EL (cell line): ENCODE results near the gene CLTA.

Experiments
- DNase-seq: peaks from one replicate; pipeline ENCODE4 v3.0.0-alpha.2; 2016

Gene CLTA

DNA sequence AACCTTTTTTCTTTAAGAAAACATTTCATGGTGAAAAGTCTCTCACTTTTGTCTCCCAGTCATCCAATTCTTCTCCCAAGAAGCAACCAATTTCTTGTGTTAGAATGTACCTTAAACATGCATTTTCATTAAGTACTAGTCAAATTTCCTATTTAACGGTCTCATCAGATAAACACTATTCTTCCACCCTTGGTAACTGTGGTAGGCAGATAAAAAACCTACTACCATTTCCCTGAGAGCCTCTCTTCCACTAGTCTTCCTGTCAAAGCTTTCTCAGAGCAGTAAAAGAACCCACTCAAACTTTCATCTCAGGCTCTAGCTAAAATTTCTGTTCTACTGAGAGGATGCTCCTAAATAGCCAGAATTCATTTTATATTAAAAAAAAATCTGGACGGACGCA is 56.6 kb downstream of the CLTA start:
- no peak for DNase-seq

DNA sequence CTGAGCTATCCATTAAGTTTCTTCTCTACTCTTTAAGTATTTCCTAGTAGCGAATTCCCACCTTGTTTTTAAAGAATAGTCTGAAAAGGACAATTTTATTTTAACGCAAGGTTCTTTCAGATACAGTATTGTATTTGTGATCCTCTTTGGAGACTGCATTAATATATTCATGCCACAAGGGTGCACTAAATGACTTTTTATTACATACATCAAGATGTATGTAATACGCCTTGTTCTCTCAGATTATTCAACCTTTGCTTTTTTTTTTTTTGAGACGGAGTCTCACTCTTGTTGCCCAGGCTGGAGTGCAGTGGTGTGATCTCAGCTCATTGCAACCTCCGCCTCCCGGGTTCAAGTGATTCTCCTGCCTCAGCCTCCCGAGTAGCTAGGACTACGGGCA is 57.3 kb downstream of the CLTA start:
- DNase-seq, result peak; percentile 46

DNA sequence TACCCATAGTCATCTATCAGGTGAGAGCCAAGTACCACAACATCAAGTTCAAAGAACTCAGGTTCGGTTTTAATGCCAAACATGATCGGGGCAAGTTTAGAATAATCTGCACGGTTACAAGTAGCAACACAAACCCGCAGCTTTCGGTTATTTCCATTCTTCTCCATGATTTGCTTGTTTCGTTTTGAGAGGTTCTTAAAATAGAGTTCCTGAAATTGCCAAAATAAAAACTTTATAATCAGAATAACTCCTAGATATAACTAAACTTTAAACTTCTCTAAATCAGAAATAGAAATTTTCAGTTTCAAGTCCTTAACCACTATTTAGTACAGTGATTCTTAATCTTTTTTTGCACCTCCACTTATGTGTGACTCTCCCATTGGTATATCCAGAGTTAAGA is 58.5 kb downstream of the CLTA start:
- DNase-seq, result no peak

DNA sequence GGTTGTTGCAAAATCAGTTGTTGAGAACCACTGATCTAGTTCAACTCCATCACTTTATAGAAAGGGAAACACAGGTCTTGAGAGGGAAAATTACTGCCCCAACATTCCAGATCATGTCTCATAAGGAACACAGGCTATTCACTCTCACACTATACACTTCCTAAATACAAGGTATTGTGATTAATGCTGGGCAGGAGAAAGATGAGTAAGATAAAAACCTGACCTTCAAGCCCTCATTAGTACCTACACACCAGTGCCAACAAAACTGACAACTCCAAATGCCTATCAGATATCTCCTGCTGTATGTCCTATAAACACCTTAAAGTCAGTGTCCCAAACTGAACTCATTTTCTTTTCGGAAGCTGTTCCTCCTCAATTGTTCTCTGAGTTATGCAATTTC is 59.4 kb downstream of the CLTA start:
- no peak for DNase-seq

DNA sequence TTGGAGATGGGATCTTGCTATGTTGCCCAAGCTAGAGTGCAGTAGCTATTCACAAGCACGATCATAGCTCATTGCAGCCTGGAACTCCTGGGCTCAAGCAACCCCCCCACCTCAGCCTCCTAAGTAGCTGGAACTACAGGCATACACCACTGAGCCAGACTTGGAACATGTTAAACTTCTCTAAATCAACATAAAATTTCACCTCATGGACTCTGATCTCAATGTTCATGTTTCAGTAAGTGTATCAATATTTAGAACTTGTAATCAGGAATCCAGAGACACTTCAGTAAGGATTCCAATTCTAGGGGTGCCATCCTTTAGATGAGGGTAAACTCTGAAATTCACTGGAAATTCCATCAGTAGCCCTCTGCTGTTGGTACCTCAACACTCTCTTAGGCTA is 60.7 kb downstream of the CLTA start:
- no peak for DNase-seq

DNA sequence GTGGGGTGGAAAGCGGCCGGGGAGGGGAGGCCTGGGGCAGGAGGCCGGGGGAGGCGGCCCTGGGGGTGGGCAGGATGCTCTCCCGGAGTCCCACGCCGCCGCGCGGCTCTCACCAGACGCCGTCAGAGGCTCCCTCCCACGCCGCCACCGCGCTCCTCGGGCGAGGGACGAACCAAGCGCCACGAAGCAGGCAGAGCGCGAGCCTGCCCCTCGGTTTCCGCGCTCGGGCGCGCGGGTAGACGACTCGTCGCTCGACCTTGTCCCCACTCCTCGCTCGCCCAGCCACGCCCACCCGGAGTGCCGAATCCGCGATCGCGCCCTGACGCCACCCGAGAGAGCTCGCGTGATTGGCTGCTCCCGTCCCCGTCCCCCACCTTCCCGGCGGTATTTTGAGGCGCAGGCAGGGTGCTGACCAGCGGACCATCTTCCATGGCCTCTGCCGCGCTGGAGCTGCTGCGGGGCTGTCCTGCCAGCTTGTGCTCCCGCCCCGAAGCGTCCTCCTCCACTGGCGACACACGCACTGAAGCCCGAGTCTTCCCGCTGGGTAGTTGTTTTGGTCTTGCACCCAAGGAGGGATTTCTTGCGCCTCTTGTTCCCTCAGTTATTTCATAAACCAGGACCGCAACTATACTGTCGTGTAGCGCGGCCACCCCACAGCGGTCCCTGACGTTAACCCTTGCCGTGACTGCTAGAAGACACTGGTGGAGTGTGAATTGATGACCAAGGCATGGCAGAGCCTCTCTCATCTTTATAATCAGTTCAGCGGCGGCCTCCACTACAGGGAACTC is 67.7 kb downstream of the CLTA start, which contains the start of gene GNE:
TSS of gene GNE (minus strand) at position 241 of the 788 bp plus-strand sequence. CDS start 9,093 bp downstream, outside the sequence.
- peak; percentile 97 for DNase-seq

DNA sequence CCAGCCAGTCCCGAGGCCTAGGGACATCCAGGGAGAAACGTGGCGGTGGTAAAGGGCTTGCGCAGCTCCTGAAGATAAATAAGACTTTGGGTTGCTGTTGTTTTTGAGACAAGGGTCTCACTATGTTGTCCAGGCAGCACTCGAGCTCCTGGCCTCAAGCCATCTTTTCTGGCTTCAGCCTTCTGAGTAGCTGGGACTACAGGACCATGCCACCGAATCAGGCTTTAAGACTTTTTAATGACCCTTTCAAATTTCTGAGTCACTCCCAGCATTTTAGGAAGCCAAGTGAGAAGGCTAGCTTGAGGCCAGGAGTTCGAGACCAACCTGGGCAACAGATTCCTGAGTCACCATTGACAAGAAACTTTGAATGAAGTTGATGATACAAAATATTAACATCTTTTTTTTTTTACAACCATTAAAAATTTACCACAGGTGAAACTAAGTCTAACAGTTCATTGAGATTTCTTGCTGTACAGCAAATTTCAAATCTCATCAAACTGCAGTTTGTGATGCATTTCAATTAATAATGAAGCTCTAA is 68.3 kb downstream of the CLTA start:
- DNase-seq, result no peak
